NCI-H146 treated with DMSO at 0.1 percent for 48 hours (cell line): ENCODE results near the gene ARPIN.
"Not testable (repeated sequence)": the region's sequence is repeated elsewhere in the genome, so short reads cannot be mapped to it uniquely, and the experiment has no call there.

Source experiments
- DNase-seq: peaks from one replicate; lab custom pipeline; 2025; ENCODE audit not compliant: unreplicated experiment; lab: John Stamatoyannopoulos, UW

The ARPIN gene

DNA sequence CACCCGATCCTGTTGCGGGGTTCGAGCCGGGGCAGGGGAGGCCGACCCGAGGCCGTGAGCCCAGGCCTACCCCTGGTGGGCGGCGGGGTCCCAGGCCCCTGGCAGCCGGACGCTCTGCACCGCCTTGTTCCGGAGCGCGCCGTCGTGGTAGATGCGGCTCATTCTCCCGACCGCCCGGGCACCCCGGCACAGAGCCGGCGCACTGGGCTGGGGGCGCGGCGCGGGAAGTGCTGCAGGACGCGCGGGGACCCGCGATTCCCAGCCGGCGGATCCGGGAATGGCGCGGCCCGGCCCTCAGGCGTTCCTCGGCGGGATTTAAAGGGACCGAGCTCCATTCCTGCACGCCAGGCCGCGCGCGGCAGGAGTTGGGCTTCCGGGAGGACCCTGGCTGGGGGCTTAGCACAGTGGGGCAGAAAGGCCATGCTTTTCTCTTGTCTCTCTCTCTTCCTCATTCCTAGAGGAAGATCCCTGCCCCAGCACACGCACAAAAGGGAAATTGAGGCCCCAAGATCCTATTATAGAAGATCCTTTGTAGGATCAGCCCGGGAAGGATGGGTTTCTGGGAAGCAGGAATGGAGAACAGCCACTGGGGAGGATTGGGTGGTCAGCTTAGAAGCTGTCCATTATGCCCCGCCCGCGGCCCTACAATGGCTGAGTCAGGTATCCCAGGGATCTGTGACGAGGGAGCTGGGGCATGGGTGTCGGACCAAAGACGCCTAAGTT, at the start of gene ARPIN:
ARPIN (minus strand) TSS at position 279 of the 723 bp plus-strand sequence; CDS start at position 162, 117 bp downstream.
- DNase-seq: peak; percentile 23

DNA sequence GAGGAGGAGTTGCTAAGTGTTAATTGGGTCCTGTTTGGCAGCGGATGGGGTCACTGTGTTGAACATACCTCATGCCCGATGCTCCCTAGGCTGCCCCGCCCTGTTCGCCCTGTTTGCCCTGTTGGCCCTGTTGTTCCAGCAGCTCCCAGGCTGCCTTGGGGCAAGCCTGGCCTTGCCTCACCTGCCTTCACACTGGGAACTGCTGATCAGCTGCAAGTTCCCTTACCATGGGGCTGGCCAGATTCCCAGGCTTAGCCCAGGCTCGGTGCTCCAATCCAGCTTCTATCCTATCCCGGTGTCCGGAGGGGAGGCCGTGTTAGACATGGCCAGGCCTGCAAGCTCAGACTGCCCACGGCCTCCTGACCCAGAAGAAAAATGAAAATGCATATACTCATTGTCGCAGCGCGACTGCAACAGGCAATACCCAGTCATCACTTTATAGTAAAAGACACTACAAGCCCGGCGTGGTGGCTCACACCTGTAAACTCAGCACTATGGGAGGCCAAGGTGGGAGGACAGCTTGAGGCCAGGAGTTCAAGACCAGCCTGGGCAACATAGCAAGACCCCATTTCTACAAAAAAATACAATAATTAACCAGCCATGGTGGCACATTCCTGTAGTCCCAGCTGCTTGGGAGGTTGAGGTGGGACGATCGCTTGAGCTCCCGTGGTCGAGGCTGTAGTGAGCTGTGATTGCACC, 45.5 kb upstream of the ARPIN start:
- DNase-seq: no peak

DNA sequence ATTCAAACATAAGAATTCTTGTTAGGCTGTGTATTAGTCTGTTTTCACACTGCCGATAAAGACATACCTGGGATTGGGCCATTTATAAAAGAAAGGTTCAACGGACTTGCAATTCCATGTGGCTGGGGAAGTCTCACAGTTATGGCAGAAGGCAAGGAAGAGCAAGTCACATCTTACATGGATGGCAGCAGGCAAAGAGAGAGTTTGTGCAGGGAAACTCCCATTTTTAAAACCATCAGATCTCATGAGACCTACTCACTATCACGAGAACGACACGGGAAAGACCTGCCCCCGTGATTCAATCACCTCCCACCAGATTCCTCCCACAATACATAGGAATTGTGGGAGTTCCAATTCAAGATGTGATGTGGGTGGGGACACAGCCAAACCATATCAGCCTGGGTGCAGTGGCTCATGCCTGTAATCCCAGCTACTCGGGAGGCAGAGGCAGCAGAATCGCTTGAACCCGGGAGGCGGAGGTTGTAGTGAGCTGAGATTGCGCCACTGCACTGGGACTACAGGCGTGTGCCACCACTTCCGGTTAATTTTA, 42.8 kb upstream of the ARPIN start:
- DNase-seq: not testable (repeated sequence)

GRCh38 chr15:89954541-89954940, 41.8 kb upstream of the ARPIN start:
- DNase-seq: no peak

DNA sequence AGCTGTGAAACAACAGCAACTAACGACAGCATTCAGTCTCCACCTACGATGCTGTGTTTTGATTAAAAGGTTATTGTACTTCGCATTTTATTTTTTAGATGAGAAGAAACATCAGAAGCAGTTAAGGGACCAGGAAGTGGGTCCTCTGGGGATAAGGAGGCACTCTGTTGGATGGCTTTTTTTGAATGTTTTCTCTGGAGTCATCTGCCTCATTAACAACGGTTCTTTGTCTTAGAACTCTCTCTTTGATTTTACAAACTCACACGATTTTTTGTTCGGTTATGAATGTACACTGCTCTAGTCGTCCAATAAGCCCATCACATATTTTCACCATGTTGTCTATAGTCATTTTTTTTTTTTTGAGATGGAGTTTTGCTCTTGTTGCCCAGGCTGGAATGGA, 36.0 kb upstream of the ARPIN start:
- no peak for DNase-seq

GRCh38 chr15:89947385-89947784, 34.6 kb upstream of the ARPIN start:
- DNase-seq: no peak

DNA sequence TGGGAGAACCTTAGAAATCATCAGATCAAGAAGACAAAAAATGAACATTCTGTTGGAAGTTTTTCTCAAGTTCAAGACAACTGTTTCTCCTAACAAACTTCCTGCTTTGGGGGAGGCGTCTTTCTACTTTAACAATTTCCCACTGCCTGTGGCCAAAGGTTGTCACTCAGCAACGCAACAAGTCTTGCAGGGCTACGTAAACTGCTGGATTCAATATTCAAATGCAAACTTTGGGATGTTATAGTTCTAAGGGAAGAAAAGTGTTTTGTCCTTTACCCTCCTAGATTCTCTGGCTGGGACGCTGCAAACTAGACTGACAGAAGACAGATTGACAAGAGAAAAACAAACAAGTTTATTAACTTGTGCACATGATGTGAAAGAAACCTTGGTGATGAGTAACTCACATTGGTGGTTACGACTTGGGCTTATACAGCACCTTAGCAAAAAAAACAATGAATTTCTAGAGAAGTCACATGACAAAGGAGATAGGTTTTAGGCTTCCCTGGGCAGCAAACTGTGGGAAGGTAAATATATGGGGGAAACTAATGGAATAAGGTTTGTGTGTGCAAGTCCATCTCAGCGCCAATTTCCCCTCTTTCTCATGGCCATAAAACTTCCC, 34.0 kb upstream of the ARPIN start:
- no peak for DNase-seq

- not testable (repeated sequence) for DNase-seq
These were observed 31.0 kb upstream of the ARPIN start for GRCh38 chr15:89943721-89944120.

DNA sequence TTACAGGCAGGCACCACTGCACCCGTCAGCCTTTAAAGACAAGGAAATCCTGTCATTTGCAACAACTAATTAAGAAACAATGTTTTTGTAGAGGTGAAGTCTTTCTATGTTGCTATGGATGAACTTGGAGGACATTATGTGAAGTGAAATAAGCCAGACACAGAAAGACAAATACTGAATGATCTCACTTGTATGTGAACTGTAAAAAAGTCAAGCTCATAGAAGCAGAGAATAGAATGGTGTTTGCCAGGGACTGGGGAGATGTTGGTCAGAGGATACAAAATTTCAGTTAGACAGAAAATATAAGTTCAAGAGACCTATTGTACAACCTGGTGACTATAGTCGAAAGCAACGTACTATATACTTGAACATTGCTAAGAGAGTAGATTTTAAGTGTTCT, 27.2 kb upstream of the ARPIN start:
- DNase-seq: no peak

DNA sequence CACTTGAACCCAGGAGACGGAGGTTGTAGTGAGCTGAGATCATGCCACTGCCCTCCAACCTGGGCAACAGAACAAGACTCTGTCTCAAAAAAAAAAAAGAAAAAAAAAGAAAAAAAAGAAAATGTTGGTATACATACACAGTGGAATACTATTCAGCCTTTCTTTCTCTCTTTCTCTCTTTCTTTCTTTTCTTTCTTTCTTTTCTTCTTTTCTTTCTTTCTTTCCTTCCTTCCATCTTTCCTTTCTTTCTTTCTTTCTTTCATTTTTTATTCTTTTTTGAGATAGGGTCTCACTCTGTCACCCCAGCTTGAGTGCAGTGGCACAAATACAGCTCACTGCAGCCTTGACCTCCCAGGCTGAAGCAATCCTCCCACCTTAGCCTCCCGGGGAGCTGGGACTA, 26.6 kb upstream of the ARPIN start:
- not testable (repeated sequence) for DNase-seq

GRCh38 chr15:89937365-89938350, 24.9 kb upstream of the ARPIN start:
- DNase-seq: no peak

GRCh38 chr15:89936786-89937265, 24.1 kb upstream of the ARPIN start:
- DNase-seq: no peak

- no peak for DNase-seq
These were observed 23.5 kb upstream of the ARPIN start for GRCh38 chr15:89936051-89936785.

- DNase-seq: no peak
These were observed 20.1 kb upstream of the ARPIN start for GRCh38 chr15:89932880-89933279.

GRCh38 chr15:89928421-89928820, 15.7 kb upstream of the ARPIN start:
- no peak for DNase-seq

DNA sequence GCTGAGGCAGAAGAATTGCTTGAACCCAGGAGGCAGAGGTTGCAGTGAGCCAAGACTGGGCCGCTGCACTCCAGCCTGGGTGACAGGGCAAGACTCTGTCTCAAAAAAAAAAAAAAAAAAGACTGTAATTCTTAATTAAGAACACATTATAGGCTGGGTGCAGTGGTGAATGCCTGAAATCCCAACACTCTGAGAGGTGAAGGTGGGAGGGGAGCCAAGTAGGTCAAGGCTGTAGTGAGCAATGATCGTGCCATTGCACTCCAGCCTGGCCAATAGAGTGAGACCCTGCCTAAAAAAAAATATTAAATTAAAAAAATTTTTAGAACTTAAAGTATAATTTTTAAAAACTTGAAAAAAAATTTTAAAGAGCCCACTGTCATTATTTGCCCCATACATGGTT, 13.4 kb upstream of the ARPIN start:
- no peak for DNase-seq

- no peak for DNase-seq
These were observed 4.8 kb upstream of the ARPIN start for GRCh38 chr15:89917442-89918101.

- no peak for DNase-seq
These were observed 3.9 kb upstream of the ARPIN start for GRCh38 chr15:89916660-89917059.

DNA sequence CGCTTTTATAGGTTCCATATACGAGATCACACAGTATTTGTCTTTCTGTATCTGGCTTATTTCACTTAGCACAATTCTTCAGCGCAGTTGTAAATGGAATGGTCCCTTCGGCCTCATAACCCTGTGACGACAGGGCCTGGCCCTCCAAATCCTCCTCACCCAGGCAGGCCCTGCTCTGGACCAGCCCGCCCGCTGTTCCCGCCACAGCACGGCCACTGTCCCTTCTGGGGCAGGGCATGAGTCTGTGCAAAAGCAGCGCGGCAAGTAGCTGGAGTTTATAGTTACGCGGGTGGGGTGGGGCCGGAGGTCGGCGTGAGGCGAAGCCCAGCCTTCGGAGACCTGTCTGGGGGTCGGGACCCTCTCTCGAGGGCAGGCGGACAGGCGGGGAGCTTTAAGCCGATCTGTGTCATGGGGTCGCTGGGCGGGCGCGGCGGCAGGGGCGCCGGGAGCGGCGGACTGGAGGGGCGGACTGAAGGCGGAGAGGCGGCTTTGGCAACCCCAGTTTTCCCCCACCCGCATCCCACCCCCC, 543 bp downstream of the ARPIN start:
- DNase-seq: no peak
